ENCODE measurements around the gene TRERF1.

GRCh38 chr6:42468273-42468672 is 16.5 kb upstream of the TRERF1 start:
- TF ChIP-seq CTCF (IDR thresholded peaks at IDR 0.05) (no peak), EZH2 (IDR thresholded peaks at IDR 0.05) (no peak), EZH2phosphoT487 (IDR thresholded peaks at IDR 0.05) (no peak)
